Measurements from ENCODE around the gene OR12D1.
"Not testable (repeated sequence)": the region's sequence is repeated elsewhere in the genome, so short reads cannot be mapped to it uniquely, and the experiment has no call there.

Gene OR12D1

GRCh38 chr6:29414588-29414987, at the start of gene OR12D1:
Gene OR12D1 (plus strand): TSS chr6:29414928.
- DNase-seq = no peak

- DNase-seq = no peak
Measured at GRCh38 chr6:29368765-29369164, 46.0 kb upstream of the OR12D1 start, which contains the start of gene OR5V1. Gene OR5V1 (minus strand): TSS chr6:29368865. CDS start chr6:29356195, 12,670 bp downstream.

- no peak for DNase-seq
Measured at GRCh38 chr6:29375191-29375590, 39.5 kb upstream of the OR12D1 start, which contains the start of gene OR12D3. Gene OR12D3 (minus strand): TSS chr6:29375291. CDS start chr6:29375287, 4 bp downstream.

GRCh38 chr6:29376003-29376402, 38.7 kb upstream of the OR12D1 start:
- no peak for DNase-seq

GRCh38 chr6:29388533-29388932, 26.2 kb upstream of the OR12D1 start:
- DNase-seq = no peak

- no peak for DNase-seq
Measured at GRCh38 chr6:29395331-29395730, 19.4 kb upstream of the OR12D1 start, which contains the start of gene OR12D2. Gene OR12D2 (plus strand): TSS chr6:29395631. CDS start chr6:29396700, 1,069 bp downstream.

GRCh38 chr6:29399525-29399924, 15.2 kb upstream of the OR12D1 start:
- DNase-seq = no peak

GRCh38 chr6:29403801-29404200, 10.9 kb upstream of the OR12D1 start:
- no peak for DNase-seq

- DNase-seq = no peak
Measured at GRCh38 chr6:29419516-29419915, 4.8 kb downstream of the OR12D1 start.

GRCh38 chr6:29424168-29424567, 9.4 kb downstream of the OR12D1 start:
- DNase-seq = no peak

GRCh38 chr6:29424575-29424974, 9.8 kb downstream of the OR12D1 start:
- peak; percentile 16 for DNase-seq

- DNase-seq = no peak
Measured at GRCh38 chr6:29425075-29425474, 10.3 kb downstream of the OR12D1 start.

- no peak for DNase-seq
Measured at GRCh38 chr6:29426654-29427053, 11.9 kb downstream of the OR12D1 start.

GRCh38 chr6:29436730-29437129, 22.0 kb downstream of the OR12D1 start:
- not testable (repeated sequence) for DNase-seq

GRCh38 chr6:29439006-29439405, 24.3 kb downstream of the OR12D1 start, which contains the start of gene OR10C1:
Gene OR10C1 (plus strand): TSS chr6:29439306. CDS start chr6:29440016, 710 bp downstream.
- no peak for DNase-seq

GRCh38 chr6:29442719-29443118, 28.0 kb downstream of the OR12D1 start:
- no peak for DNase-seq

GRCh38 chr6:29444031-29444430, 29.3 kb downstream of the OR12D1 start:
- DNase-seq = not testable (repeated sequence)

GRCh38 chr6:29447670-29448069, 32.9 kb downstream of the OR12D1 start:
- DNase-seq = no peak

- no peak for DNase-seq
Measured at GRCh38 chr6:29451471-29452193, 36.9 kb downstream of the OR12D1 start.

- no peak for DNase-seq
Measured at GRCh38 chr6:29456971-29457370, 42.2 kb downstream of the OR12D1 start, which contains the start of the genes OR11A1 and OR2H1. Gene OR11A1 (minus strand): TSS chr6:29457071. CDS start chr6:29427641, 29,430 bp downstream. Gene OR2H1 (plus strand): TSS chr6:29457155. CDS start chr6:29461770, 4,615 bp downstream.

GRCh38 chr6:29461021-29461814, 46.5 kb downstream of the OR12D1 start:
- no peak for DNase-seq

- DNase-seq = no peak
Measured at GRCh38 chr6:29462022-29462421, 47.3 kb downstream of the OR12D1 start.

GRCh38 chr6:29465279-29465678, 50.6 kb downstream of the OR12D1 start:
- DNase-seq = no peak

GRCh38 chr6:29465801-29466200, 51.1 kb downstream of the OR12D1 start:
- DNase-seq = no peak

Data from activated CD4-positive, alpha-beta T cell treated with anti-CD3 and anti-CD28 coated beads, Interleukin-2, Interleukin-6, amounts not matched to agents 100 ng/mL and 50 ng/mL, durations not matched to agents 16 hours and 8 hours (primary cell).